ENCODE results near the gene MPPED2. TPM values are rescaled to one million over a fixed set of nuclear protein-coding genes. Genes with fewer than 3 reads are reported as not detected.

Gene MPPED2
- total and polyA plus RNA-seq, 2 of the 13 experiments (the other 11 are each of a cell fraction or from before 2014, with no cell fraction given) = not detected

- TF ChIP-seq CEBPB (IDR thresholded peaks at IDR 0.05; ENCODE audit: borderline replicate concordance, low read depth, low read length) (0 out of 2 replicates have a peak, but pooled peaks have one; percentile 26), RNF219 (CRISPR knock-in tag; IDR thresholded peaks at IDR 0.05) (no peak), ZFYVE20 (CRISPR knock-in tag; IDR thresholded peaks at IDR 0.05; ENCODE audit: borderline replicate concordance, low read depth) (no peak), MNT (IDR thresholded peaks at IDR 0.05) (no peak), CBX2 (IDR thresholded peaks at IDR 0.05; ENCODE audit: low read depth, low read length) (no peak), CBX2 (CRISPR knock-in tag; IDR thresholded peaks at IDR 0.05; ENCODE audit: low read depth) (no peak), SRSF4 (IDR thresholded peaks at IDR 0.05; ENCODE audit: low read depth, low read length, poor library complexity, severe bottlenecking) (no peak), MYPOP (CRISPR knock-in tag; IDR thresholded peaks at IDR 0.05) (peak; percentile 35; the same call in 1 of the 2 replicates), BRF2 (CRISPR knock-in tag; IDR thresholded peaks at IDR 0.05) (no peak), ZNF335 (CRISPR knock-in tag; IDR thresholded peaks at IDR 0.05) (no peak), NAIF1 (CRISPR knock-in tag; IDR thresholded peaks at IDR 0.05; ENCODE audit: borderline replicate concordance) (no peak), ZNF124 (CRISPR knock-in tag; IDR thresholded peaks at IDR 0.05) (no peak), ZMYM3 (CRISPR knock-in tag; IDR thresholded peaks at IDR 0.05) (no peak), HDAC2 (CRISPR knock-in tag; IDR thresholded peaks at IDR 0.05) (peak; percentile 63), ZBTB14 (CRISPR knock-in tag; IDR thresholded peaks at IDR 0.05) (no peak), HOXA9 (CRISPR knock-in tag; IDR thresholded peaks at IDR 0.05; ENCODE audit: borderline replicate concordance) (no peak), ZNF18 (CRISPR knock-in tag; IDR thresholded peaks at IDR 0.05; ENCODE audit: insufficient replicate concordance) (no peak), ATF1 (CRISPR knock-in tag; IDR thresholded peaks at IDR 0.05) (0 out of 2 replicates have a peak, but pooled peaks have one; percentile 35), ZNF33B (CRISPR knock-in tag; IDR thresholded peaks at IDR 0.05) (no peak), ERF (CRISPR knock-in tag; IDR thresholded peaks at IDR 0.05) (0 out of 2 replicates have a peak, but pooled peaks have one; percentile 42), ZNF563 (CRISPR knock-in tag; IDR thresholded peaks at IDR 0.05) (no peak)
Measured at GRCh38 chr11:30488304-30488998, 97.7 kb downstream of the MPPED2 start (continued).
